ENCODE measurements around the gene MOB3B. TPM values are rescaled to one million over a fixed set of nuclear protein-coding genes. Genes with fewer than 3 reads are reported as not detected.
A peak's percentile ranks its signal among the peaks of the same experiment; 100 is the strongest.

The MOB3B gene
- 0.15 and 0.26 TPM in 2 replicates for total RNA-seq (2014; rRNA removed; shearing (Covaris generic))
- 0.04 and 0.15 TPM in 2 replicates for polyA plus RNA-seq (2014; cell fraction: nucleus; rRNA removed)

- DNase-seq (ENCODE audit: extremely low read depth, low read depth) = peak; percentile 15
These were observed at the start of gene MOB3B for GRCh38 chr9:27529316-27530278. TSS of gene MOB3B (minus strand) at chr9:27529814. CDS start at chr9:27455550, 74,264 bp downstream.

- DNase-seq (ENCODE audit: extremely low read depth, low read depth) = peak; percentile 98
These were observed 44.3 kb upstream of the MOB3B start for GRCh38 chr9:27573634-27574590.

- DNase-seq (ENCODE audit: extremely low read depth, low read depth) = peak; percentile 1
These were observed 43.5 kb upstream of the MOB3B start, which contains the start of gene C9orf72 for GRCh38 chr9:27572918-27573633. TSS of gene C9orf72 (minus strand) at chr9:27573481. CDS start at chr9:27567120, 6,361 bp downstream.

GRCh38 chr9:27572566-27572917, 42.9 kb upstream of the MOB3B start:
- peak; percentile 33 for DNase-seq (ENCODE audit: extremely low read depth, low read depth)

GRCh38 chr9:27572061-27572460, 42.4 kb upstream of the MOB3B start:
- no peak for DNase-seq (ENCODE audit: extremely low read depth, low read depth)

- DNase-seq (ENCODE audit: extremely low read depth, low read depth) = no peak
These were observed 41.4 kb upstream of the MOB3B start for GRCh38 chr9:27571011-27571410.

GRCh38 chr9:27569406-27569805, 39.8 kb upstream of the MOB3B start:
- no peak for DNase-seq (ENCODE audit: extremely low read depth, low read depth)

GRCh38 chr9:27566118-27566517, 36.5 kb upstream of the MOB3B start:
- DNase-seq (ENCODE audit: extremely low read depth, low read depth) = no peak

GRCh38 chr9:27565696-27566095, 36.1 kb upstream of the MOB3B start:
- no peak for DNase-seq (ENCODE audit: extremely low read depth, low read depth)

GRCh38 chr9:27564670-27565069, 35.1 kb upstream of the MOB3B start:
- no peak for DNase-seq (ENCODE audit: extremely low read depth, low read depth)

- DNase-seq (ENCODE audit: extremely low read depth, low read depth) = no peak
These were observed 34.3 kb upstream of the MOB3B start for GRCh38 chr9:27563738-27564430.

GRCh38 chr9:27561685-27562084, 32.1 kb upstream of the MOB3B start:
- DNase-seq (ENCODE audit: extremely low read depth, low read depth) = no peak

- no peak for DNase-seq (ENCODE audit: extremely low read depth, low read depth)
These were observed 30.8 kb upstream of the MOB3B start for GRCh38 chr9:27560457-27560856.

GRCh38 chr9:27558307-27558706, 28.7 kb upstream of the MOB3B start:
- no peak for DNase-seq (ENCODE audit: extremely low read depth, low read depth)

- no peak for DNase-seq (ENCODE audit: extremely low read depth, low read depth)
These were observed 26.9 kb upstream of the MOB3B start for GRCh38 chr9:27556470-27556869.

GRCh38 chr9:27554712-27555111, 25.1 kb upstream of the MOB3B start:
- no peak for DNase-seq (ENCODE audit: extremely low read depth, low read depth)

GRCh38 chr9:27549196-27549755, 19.7 kb upstream of the MOB3B start:
- DNase-seq (ENCODE audit: extremely low read depth, low read depth) = no peak

- DNase-seq (ENCODE audit: extremely low read depth, low read depth) = no peak
These were observed 18.6 kb upstream of the MOB3B start for GRCh38 chr9:27548055-27548741.

- DNase-seq (ENCODE audit: extremely low read depth, low read depth) = no peak
These were observed 15.9 kb upstream of the MOB3B start for GRCh38 chr9:27545471-27545870.
